ENCODE data around the gene BCCIP. TPM values are rescaled to one million over a fixed set of nuclear protein-coding genes. Genes with fewer than 3 reads are reported as not detected.

The BCCIP gene
- total RNA-seq, 2 experiments from 2014 or later: 44.5 to 48.8 TPM

DNA sequence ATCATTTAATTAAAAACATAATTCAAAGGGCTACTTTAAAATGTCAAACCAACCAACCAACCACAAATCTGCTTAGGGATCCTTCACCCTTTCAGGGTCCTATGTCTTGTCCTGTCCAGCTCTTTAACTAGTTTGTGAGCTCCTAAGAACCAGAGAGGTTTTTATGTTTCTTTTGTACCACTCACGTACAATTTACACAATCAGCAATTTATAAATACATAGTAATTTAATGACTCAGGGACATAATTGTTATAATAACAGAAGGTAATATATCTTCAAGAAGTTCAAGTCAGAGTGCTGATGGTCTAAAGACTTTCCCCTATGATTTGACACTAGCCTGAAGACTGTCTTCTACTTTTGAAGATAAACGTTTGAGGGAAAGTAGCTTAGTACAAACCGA, 41.8 kb downstream of the BCCIP start:
- no peak overlapping the region for H3K4me3 Mint-ChIP-seq
- no peaks in the 10 kb centered on the region for H3K4me1 Mint-ChIP-seq
- CTCF ChIA-PET: interaction anchor here (0.6 to 0.7 kb wide), 2 partner anchors 58 to 175 kb away, joined by 3 read pairs; no protein-coding TSS in a partner anchor
- no peak for DNase-seq
- H3K27ac Mint-ChIP-seq: no peak overlapping the region
- POLR2A ChIA-PET: no interaction called here
- H3K27me3 Mint-ChIP-seq: no peaks in the 10 kb centered on the region
- H3K9me3 Mint-ChIP-seq: no peaks in the 10 kb centered on the region
- H3K36me3 Mint-ChIP-seq (ENCODE audit: low read depth): no peaks in the 10 kb centered on the region

DNA sequence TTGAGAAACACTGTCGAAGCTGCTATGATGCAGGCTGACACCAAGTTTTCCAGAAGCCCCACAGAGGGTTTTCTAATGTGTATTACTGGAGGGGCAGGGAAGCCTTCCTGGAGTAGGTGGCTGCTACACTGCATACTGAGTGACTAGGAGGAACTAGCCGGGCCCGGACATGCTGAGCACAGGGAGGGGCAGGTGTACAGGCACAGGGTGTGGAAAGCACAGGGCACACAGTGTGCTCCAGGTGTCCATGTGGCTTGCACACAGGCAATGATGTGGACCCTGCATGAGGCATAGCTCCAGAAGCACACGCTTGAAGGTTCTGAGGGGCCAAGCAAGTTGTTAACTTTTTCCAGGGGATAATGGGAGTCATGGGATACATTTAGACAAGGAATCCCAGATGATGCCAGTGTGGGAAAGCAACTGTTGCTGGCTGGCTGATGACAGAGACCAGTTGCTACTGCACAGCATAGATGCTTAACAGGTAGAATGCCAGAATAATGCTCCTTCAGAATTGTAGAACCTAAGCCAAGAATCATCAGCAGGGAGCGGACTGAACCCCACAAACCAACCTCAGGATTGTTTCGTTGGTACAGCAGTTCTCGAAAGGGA, 43.2 kb downstream of the BCCIP start:
- CTCF ChIA-PET: interaction anchor here (1.0 kb wide), 1 partner anchor 20 kb away, joined by 3 read pairs; no protein-coding TSS in a partner anchor
- no peaks in the 10 kb centered on the region for H3K4me1 Mint-ChIP-seq
- H3K27ac Mint-ChIP-seq: no peak overlapping the region
- no peaks in the 10 kb centered on the region for H3K9me3 Mint-ChIP-seq
- DNase-seq: no peak
- no peaks in the 10 kb centered on the region for H3K36me3 Mint-ChIP-seq (ENCODE audit: low read depth)
- H3K4me3 Mint-ChIP-seq: no peak overlapping the region
- POLR2A ChIA-PET: no interaction called here
- no peaks in the 10 kb centered on the region for H3K27me3 Mint-ChIP-seq

DNA sequence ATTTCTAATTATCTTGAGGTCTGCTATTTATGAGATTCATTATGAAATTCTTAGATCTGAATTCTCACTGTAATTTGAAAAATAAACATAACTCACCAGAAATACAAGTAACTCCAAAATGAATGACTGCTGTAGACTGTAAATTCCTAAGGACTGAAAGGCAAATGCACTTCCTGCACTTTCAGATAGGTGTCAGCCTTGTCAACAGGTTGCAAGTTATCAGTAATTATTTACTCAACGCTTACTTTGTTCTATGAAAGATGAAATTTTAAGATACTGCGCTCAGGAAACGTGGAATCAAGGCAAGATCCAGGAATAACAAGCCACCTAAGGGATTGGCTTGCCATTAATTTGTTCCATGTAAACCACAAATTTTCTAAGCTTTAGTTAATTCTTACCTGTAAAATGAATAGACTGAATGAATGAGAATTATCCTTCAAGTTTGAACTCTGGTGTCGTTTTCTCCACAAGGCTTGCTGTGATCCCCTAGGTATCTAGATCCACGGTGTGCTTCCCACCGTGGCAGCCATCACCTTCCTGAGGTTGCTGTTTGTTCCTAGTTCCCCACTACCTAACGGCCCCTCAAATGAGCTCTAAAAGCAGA, 45.1 kb downstream of the BCCIP start:
- no peaks in the 10 kb centered on the region for H3K9me3 Mint-ChIP-seq

DNA sequence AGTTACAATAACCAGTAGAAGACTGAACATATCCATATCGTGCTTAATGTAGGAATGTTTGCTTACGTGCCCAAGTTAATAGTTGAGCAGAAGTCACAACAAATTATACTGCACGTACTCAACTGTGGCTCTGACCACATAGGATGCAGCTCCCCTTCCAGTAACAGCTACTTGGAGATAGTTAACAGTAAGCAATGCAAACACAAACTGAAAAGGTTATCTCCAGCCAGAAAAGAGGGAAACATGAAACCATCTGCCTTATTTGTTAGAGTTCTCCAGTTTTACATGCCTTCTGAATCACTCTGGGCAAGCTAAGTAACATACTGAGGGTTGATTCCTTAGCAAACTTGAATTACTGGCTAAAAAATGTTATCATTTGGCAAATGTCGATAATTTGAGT, 48.0 kb downstream of the BCCIP start:
- Mint-ChIP-seq H3K27me3 (no peaks in the 10 kb centered on the region), H3K9me3 (no peaks in the 10 kb centered on the region), H3K27ac (no peak overlapping the region), H3K4me1 (no peaks in the 10 kb centered on the region), H3K4me3 (no peak overlapping the region), H3K36me3 (ENCODE audit: low read depth) (peaks cover 4% of the 10 kb centered on the region)
- ChIA-PET POLR2A (no interaction called here), CTCF (no interaction called here)
- no peak for DNase-seq

More for the DNA sequence above, 45.1 kb downstream of the BCCIP start:
- Mint-ChIP-seq H3K4me3 (no peak overlapping the region), H3K4me1 (no peaks in the 10 kb centered on the region), H3K27ac (no peak overlapping the region), H3K36me3 (ENCODE audit: low read depth) (no peaks in the 10 kb centered on the region), H3K27me3 (no peaks in the 10 kb centered on the region)
- CTCF ChIA-PET: interaction anchor here (0.7 to 1.0 kb wide), 5 partner anchors 14 to 1130 kb away, joined by 3 to 5 read pairs (median 3); no protein-coding TSS in a partner anchor
- POLR2A ChIA-PET: no interaction called here
- no peak for DNase-seq

DNA sequence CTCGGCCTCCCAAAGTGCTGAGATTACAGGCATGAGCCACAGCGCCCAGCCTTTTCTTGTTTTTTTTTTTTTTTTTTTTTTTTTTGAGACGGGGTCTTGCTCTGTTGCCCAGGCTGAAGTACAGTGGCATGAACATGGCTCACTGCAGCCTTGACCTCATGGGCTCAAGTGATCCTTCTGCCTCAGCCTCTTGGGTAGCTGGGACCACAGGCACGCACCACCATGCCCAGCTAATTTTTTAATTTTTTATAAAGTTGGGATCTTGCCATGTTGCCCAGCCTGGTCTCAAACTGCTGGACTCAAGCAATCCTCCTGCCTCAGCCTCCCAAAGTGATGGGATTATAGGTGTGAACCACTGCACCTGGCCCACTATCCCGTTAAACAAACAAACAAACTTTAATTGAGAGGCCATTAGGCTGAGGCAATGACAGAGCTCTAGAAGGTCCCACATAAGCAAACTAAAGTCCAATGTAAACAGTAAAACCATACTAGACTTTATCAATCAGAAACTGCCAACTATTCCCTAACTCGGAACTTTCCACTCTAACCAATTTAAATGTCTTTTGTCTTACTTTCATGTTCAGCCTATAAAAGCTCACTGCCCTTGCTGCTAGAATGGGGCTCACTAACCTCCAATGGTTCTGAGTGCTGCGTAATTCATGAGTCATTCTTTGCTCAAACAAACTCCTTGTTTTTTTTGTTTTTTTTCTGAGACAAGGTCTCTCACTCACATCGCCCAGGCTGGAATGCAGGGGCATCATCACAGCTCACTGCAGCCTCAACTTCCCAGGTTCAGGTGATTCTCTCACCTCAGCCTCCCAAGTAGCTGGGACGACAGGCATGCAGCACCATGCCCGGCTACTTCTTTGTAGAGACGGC, 55.9 kb downstream of the BCCIP start:
- ChIA-PET CTCF (interaction anchor here (0.6 kb wide), 1 partner anchor 11 kb away, joined by 4 read pairs; no protein-coding TSS in a partner anchor), POLR2A (no interaction called here)
- no peaks in the 10 kb centered on the region for H3K4me1 Mint-ChIP-seq
- H3K4me3 Mint-ChIP-seq: no peak overlapping the region
- peaks cover 4% of the 10 kb centered on the region for H3K36me3 Mint-ChIP-seq (ENCODE audit: low read depth)
- H3K9me3 Mint-ChIP-seq: no peaks in the 10 kb centered on the region
- H3K27me3 Mint-ChIP-seq: no peaks in the 10 kb centered on the region
- H3K27ac Mint-ChIP-seq: no peak overlapping the region
- DNase-seq: no peak

DNA sequence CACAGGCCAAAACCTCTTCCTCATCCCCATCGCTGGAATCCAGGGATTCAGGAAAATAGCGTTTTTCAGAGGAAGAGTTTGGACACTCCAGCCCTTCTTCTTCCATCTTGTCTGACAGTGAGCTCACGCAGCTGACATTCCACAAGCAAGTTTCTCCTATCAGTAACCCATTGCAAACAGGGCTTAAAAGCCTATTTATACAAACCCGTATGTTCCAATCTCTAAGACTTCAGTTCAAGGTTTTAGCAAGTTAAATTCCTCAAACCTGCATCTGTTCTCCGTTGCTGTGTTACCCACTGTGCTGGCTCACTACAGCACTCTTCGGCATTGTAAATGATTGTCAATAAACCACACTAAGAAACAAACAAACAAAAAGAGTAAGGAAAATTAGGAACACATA, 57.4 kb downstream of the BCCIP start:
- no peaks in the 10 kb centered on the region for H3K9me3 Mint-ChIP-seq
- H3K36me3 Mint-ChIP-seq (ENCODE audit: low read depth): peaks cover under 1% of the 10 kb centered on the region
- no peaks in the 10 kb centered on the region for H3K27me3 Mint-ChIP-seq
- no peak for DNase-seq
- H3K4me1 Mint-ChIP-seq: no peaks in the 10 kb centered on the region
- H3K4me3 Mint-ChIP-seq: no peak overlapping the region
- POLR2A ChIA-PET: no interaction called here
- CTCF ChIA-PET: no interaction called here
- H3K27ac Mint-ChIP-seq: no peak overlapping the region

DNA sequence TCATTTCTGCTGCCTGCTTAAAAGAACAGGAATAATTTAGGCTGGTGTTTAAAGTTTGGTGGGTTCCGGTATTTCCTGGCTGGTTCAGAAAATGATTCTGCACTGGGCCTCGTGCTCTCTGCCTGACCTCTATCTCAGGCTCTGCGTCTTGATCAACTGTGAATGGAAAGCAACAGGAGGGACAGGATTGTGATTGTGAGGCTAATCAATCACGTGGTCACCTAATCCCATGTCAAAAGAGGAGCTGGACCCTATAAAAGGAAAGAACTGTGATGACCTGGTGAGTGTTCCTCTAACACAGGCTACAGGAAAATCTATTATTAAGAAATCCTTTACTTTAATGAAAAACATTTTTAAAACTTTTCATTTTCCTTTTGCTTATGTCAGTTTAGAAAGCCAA, 57.8 kb downstream of the BCCIP start, which contains the start of gene DHX32:
Gene DHX32, minus strand, starts transcription at position 101 of the 400 bp plus-strand sequence. CDS start 468 bp downstream, outside the sequence.
- Mint-ChIP-seq H3K27ac (no peak within 1 kb of the TSS), H3K4me1 (no peaks in the 10 kb centered on the region), H3K27me3 (no peaks in the 10 kb centered on the region), H3K9me3 (no peaks in the 10 kb centered on the region), H3K4me3 (no peak within 1 kb of the TSS), H3K36me3 (ENCODE audit: low read depth) (no peaks in the 10 kb centered on the region)
- DNase-seq: no peak
- ChIA-PET POLR2A (no interaction called here), CTCF (no interaction called here)

DNA sequence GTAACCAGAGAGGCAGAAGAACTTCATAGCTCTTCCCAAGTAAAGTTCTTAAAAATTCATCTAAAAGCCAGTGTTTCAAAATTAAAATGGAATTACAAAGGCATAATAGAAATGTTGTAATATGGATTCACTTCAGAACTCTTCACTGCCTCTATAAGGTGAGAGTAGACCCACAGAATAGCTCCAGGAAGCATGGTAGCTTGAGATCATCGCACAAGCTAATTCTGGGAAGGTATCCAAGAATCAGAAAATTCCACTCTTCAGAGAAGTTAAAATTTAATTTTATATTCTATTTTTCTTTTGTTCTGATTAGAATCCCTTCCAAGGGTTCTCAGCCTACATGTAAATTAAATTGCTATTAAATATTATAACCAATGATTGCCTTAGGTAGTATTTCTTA, 59.2 kb downstream of the BCCIP start:
- Mint-ChIP-seq H3K9me3 (no peaks in the 10 kb centered on the region), H3K27ac (no peak overlapping the region), H3K4me3 (no peak overlapping the region), H3K4me1 (no peaks in the 10 kb centered on the region), H3K27me3 (no peaks in the 10 kb centered on the region), H3K36me3 (ENCODE audit: low read depth) (no peaks in the 10 kb centered on the region)
- ChIA-PET POLR2A (no interaction called here), CTCF (interaction anchor here (1.3 kb wide), 1 partner anchor 14 kb away, joined by 4 read pairs; no protein-coding TSS in a partner anchor)
- no peak for DNase-seq

DNA sequence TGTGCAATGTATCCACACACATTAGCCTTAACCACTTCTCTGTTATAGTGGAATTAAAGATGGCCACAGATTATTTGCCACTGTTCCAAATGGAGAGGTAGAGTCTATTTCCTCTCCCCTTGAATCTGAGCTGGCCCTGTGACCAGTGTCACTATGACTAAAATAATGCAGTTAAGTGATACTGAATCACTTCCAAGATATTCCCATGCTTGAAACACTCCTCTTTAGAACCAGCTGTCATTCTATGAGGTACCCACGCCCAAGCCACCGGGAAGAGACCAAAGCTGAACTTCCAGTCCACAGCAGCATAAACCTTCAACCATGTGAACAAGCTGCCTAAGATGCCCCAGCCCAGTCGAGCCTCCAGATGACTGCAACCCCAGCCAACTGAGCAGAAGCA, 59.9 kb downstream of the BCCIP start:
- no peak for DNase-seq
- POLR2A ChIA-PET: no interaction called here
- no peak overlapping the region for H3K4me3 Mint-ChIP-seq
- no peaks in the 10 kb centered on the region for H3K27me3 Mint-ChIP-seq
- no peaks in the 10 kb centered on the region for H3K36me3 Mint-ChIP-seq (ENCODE audit: low read depth)
- CTCF ChIA-PET: interaction anchor here (1.3 kb wide), 1 partner anchor 15 kb away, joined by 4 read pairs; no protein-coding TSS in a partner anchor
- H3K27ac Mint-ChIP-seq: no peak overlapping the region
- H3K9me3 Mint-ChIP-seq: no peaks in the 10 kb centered on the region
- H3K4me1 Mint-ChIP-seq: no peaks in the 10 kb centered on the region

Other genes starting within 250 kb of the BCCIP start
- not detected for gene TEX36, start 140.4 kb upstream of the BCCIP start, total RNA-seq
- 10 to 100 TPM; 31.3 to 33.8 TPM for gene EDRF1, start 103.8 kb upstream of the BCCIP start, total RNA-seq
- gene MMP21, start 47.7 kb upstream of the BCCIP start, total RNA-seq: not detected
- gene UROS, start 288 bp upstream of the BCCIP start, total RNA-seq: 10 to 100 TPM; 35.9 to 38.3 TPM
- gene DHX32, start 57.7 kb downstream of the BCCIP start, total RNA-seq: 10 to 100 TPM in 1 of 2 experiments, 1 to 10 TPM in 1; 9.6 to 11.1 TPM
- gene FANK1, start 73.0 kb downstream of the BCCIP start, total RNA-seq: under 1 TPM; 0.63 to 0.68 TPM